Measurements from ENCODE around the gene SYT2.
"Not testable (repeated sequence)": the region's sequence is repeated elsewhere in the genome, so short reads cannot be mapped to it uniquely, and the experiment has no call there.

Gene SYT2

DNA sequence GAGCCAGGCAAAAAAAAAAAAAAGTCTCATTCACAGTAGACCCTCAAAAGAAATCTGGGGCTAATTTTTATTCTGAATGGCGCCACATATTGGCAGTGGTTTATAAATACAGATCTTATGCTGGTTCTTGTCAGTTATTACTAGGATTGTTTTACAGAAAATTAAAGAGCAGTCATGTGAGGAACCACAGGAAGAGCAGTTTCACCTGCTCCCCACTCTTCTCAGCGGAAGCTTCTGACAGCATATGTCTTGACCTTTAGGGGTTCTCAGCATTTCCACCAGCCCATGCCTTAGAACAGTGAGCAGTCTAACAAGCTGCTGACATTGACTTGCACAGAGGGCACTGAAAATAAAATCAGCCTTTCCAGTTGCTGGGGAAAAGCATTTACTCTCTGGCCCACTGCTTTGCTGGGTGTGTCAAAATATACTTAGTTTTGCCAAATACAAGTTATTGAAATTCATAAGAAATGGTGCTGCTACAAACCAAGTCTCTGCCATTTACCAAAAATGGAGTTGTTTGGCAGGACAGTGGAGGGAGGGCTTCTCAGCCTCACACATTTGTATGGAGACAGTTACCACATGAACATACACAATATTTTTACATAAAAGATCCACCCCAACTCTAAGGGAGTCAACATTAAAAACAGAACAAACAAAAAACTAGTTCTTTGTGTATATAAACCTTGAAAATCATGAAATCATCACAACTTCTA is 144.2 kb downstream of the SYT2 start:
- DNase-seq, result no peak

DNA sequence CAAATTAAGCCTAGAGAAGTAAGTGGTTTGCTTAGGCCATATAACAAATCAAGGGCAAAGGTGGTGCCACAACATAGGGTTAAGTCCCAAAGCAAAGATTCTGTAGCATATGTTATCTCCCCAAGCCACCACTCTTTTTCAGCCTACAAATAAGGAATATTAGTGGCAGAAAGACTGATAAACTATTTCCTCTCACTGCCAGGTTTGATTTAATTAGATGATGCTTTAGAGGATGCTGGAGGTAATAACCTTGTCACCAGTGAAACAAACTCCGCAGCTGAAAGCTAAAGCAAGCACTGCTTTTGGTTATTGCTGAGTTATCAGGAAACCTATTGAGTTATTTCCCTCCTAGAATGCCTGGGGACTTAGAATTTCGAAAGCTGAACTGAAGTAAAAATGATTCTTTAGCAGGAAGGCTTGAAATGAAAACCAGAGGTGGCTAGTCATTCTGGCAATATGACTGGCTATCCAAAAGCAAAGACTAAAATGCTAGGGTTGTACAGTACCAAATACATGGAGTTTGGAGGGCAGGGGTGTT is 145.2 kb downstream of the SYT2 start:
- DNase-seq, result no peak

DNA sequence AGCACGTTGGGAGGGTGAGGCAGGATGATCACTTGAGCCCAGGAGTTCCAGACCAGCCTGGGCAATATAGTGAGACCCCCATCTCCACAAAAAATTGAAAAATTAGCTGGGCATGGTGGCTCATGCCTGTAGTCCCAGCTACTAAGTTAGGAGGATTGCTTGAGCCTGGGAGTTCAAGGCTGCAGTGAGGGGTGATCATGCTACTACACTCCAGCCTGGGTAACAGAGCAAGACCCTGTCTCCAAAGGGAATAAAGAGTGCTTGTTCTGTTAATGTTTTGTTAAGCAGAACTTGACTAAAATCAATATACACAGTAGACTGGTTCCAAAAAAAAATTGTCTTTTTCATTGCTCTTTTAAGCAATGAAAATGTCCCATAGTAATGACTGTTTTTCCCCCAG is 146.4 kb downstream of the SYT2 start:
- DNase-seq, result no peak

DNA sequence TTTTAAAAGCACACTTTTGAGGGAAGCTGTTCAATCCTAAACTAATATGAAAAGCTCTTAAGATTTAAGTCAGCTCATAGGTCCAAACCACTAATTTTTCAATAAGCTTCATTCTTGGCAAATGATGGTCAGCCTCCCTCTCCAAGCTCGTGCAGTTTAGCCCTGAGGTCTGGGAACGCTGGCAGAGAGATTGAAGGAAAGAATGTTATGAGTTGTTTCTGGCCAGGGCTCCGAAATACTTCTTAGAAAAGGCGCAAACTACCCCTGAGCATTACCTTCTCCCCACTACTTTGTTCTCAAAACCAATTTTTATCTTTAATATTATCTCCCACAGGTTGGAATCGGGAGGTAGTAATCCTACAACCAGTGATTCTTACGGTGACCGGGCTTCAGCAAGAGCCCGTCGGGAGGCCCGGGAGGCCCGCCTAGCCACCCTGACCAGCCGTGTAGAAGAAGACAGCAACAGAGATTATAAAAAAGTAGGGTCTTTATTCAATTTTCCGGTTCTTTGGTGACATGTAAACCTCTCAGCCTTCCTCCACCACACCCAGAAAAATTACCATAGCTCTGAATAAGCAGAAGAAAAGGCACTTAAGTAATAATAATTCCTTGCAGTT is 147.7 kb downstream of the SYT2 start:
- no peak for DNase-seq

DNA sequence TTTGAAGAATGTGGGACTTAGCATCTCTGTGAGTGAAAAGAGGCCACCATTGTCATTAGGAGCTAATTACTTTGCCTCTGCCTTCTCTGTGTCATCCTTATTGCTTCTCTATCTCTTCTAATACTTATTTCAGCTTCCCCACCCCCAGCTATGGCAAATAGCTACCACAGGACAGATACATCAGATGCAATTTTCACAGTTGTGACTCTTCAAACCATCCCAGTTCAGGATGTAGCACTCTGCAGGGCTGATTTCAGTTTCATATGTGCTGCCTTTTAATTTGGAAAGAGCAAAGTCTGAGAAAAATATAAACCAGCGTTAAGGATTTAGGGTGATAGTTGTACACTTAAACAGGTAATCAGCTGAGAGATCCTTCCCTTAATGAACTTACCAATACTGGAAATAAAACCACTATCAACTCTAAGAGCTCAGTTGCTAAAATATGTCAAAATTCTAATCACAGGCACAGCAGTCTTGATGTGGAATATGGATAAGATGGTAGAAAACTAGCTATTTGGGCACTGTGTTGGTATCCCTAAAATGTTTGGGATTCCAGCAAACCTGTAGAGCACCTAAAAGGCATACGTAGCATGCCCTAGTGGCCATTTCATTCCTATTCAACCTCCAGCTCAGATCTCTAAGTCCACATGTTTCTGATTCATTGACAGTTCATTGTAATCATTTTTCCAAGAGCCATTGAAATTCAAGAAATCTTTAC is 148.4 kb downstream of the SYT2 start:
- DNase-seq, result no peak

DNA sequence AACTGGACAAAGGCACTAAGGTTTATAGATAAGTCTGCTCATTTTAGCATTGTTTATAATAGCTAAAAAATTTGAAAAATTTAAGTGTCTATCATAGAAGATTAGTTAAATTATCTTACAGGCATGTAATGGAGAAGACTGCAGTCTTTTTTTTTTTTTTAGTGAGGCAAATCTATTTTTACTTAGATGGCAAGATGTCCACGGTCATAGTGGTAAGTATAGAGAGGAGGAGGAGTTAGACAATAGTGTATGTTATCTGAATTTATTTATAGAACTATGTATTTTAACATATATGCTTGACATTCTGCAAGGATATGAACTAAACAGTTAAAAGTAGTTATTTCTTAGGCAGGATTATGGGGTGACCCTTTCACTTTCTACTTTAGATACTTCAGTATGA is 149.0 kb downstream of the SYT2 start:
- no peak for DNase-seq

DNA sequence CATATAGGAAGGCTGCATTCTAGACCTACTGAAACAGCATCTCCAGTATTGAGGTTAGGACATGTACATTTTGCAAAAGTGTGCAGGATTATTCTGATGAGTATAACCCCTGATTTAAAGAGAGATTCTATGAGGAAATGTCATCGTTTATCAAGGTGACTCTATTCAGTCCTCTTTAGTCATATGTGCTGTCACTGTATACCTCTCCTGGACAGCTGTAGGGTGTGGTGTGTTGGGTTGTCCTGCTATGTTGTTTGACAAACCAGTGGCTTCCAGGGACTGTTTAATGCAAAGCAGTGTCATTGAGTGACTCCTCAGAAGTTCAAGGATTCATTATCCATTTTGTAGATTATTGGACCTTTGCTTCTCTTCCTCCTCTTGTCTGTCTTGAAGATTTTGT is 152.6 kb downstream of the SYT2 start:
- not testable (repeated sequence) for DNase-seq

DNA sequence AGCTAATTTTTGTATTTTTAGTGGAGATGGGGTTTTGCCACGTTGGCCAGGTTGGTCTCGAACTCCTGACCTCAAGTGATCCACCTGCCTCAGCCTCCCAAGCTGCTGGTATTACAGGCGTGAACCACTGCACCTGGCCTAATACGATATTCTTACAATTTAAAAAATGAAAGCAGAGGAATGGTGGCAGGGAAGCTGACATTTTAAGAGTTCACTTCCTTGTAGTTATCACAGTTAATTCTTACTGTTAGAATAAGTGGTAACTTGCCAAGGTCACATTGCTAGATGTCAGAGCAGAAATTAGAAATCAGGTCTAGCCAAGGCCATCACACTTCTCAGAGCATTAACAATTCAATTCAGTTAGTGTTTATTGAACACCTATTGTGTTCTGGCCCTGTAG is 154.2 kb downstream of the SYT2 start:
- not testable (repeated sequence) for DNase-seq

DNA sequence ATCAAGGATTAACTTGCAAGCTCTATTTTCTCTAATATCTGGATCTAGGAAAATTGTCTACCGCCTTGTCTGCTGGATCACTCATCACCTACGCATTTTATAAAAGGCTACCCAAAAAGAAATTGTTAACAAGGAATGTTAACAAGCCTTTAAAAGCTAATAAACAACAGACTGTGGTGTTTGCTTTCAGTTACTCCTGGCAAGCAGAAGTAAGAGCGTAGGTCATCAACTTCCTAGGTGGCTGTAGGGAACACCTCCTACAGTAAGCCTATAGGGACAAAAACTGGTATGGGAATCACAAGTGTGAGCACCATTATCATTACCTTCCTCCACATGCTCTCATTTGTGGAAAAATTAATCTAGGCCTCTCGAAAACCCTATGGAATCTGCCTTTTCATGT is 155.6 kb downstream of the SYT2 start:
- not testable (repeated sequence) for DNase-seq

DNA sequence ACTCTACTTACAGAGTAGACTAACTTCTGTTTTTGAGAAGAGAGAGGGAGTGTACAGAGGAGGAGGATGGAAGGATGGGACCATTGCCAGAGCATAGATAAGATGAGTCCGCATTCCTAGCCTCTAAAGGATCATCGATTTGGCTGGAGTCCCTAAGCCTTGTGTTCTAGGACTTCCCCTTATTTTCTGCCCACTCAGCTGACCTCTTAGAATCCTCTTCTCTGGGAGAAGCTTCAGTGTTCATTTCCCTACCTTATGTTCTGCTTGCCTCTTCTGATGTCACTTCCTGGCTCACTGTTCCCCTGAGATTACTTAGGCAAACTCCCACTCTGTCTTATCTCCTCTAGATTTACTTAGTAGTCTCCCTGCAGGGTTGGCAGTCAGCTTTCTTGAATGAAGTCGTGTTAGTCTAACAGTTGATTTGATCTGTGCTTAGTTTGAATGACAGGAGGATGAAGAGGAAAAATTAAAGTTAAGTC is 156.7 kb downstream of the SYT2 start:
- no peak for DNase-seq

DNA sequence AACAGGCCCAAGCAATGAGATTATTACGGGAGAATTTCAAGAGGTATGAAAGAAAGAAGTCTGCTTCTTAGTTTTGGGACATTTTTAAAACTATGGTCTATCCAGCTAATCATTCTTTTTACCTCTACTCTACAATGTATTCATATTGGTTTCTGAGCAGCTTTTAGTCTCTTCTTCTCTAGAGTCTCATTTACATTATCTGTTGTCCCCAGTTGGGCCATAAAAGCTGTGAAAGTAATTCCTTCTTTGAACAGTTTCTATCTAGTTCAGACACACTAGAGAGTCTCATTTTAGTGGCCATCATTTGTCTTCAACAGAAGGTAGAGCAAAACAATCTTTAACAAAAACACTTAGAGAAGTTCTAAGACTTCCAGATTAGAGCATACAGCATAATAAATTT is 157.2 kb downstream of the SYT2 start:
- not testable (repeated sequence) for DNase-seq

DNA sequence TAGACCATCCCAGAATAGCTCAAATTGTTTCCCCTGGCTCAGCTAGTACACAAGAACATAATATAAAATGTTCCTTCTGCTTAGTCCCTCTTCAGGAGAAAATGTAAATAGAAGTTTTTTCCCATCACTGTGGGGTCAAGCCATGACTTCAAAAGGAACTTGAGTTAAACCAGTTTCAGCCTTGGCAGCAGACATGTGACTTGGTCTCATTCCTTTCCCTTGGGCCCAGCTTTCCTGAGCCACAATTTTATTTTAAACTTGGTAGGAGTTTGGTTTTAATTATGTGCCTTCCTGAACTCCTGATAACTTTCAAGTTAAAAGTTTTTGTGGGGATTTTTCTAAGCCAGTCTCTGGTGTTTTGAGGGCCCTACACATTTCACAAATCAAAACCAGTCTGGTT is 157.6 kb downstream of the SYT2 start:
- DNase-seq, result not testable (repeated sequence)

DNA sequence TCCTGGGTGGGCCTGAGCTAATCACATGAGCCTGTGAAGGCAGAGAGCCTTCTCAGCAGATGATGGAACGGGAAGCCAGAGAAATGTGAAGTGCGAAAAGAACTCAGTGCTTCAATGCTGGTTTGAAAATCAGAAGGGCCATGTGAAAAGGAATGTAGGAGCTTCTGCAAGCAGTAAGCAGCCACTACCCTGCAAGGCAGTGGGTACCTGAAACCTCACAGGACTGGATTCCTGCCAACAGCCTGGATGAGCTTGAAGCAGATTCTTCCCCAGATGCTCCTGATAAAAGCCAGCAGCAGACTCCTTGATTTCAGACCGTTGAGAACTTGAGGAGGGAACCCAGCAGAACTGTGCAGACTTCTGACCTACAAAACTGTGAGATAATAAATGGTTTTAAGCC is 158.6 kb downstream of the SYT2 start:
- no peak for DNase-seq

DNA sequence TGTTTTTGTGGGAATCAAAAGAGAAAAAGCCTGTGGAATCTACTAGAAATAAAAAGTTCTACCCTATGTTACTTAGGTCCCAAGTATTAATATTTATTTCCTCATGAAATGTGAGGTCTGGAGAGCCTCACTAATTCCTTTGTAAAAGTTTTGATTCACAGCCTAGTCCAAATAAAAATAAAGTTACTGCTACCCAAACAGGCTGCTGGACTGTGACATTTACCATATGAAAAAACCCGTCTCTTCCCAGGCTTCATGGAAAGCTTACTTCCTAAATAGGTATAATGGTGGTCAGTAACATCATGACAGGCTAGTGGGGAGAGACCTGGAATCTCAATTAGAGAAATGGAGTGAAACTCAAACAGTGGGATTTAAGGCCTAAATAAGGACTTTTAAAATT is 160.2 kb downstream of the SYT2 start:
- not testable (repeated sequence) for DNase-seq

DNA sequence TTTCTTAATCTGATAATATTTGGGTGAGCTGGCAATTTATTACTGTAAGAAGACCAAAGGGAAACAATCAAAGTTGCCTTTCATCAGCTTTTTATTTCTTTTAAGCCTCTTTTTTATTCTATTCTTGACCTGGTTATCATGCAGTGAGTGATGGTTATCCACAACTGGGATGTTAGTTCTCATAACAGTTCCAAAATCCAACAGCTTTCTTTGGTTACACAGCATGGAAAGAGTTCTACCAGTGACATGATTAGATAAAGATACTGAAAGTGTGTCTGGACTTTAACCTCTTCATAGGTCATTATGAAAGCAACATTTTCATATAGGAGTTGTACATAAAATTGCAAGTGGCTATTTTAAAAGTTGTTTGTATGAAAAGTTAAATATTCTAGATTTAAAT is 163.0 kb downstream of the SYT2 start:
- no peak for DNase-seq

DNA sequence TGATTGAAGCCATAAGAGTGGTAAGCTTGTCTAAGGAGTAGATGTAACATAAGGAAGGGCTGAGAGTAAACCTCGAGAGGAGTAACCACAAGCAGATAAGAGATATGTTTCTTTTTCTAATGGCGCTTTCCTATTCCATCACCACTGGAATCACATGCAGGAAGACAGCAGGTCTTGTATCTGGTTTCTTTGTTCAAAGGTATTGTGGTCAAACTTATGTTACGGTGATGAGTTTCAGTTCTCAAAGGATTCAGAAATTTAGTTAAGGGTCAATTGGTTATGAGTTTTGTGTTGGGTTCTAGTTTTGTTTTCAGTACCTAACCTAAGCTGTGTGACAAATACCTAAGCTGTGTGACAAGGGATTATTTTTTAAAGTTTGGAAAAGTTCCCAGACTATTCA is 163.5 kb downstream of the SYT2 start:
- not testable (repeated sequence) for DNase-seq

DNA sequence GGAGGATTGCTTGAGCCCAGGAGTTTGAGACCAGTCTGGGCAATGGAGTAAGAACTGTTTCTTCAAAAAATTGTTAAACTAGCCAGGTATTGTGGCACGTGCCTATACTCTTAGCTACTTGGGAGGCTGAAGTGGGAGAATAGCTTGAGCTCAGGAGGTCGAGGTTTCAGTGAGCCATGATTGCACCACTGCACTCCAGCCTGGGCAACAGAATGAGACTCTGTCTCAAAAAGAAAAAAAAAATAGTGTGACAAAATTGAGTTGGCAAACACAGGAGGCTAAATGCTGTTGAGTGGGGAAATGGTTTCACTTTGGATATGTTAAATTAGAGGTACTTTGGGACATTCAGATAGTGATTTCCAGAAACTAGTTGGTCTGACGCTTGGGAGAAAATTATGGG is 163.9 kb downstream of the SYT2 start:
- not testable (repeated sequence) for DNase-seq

DNA sequence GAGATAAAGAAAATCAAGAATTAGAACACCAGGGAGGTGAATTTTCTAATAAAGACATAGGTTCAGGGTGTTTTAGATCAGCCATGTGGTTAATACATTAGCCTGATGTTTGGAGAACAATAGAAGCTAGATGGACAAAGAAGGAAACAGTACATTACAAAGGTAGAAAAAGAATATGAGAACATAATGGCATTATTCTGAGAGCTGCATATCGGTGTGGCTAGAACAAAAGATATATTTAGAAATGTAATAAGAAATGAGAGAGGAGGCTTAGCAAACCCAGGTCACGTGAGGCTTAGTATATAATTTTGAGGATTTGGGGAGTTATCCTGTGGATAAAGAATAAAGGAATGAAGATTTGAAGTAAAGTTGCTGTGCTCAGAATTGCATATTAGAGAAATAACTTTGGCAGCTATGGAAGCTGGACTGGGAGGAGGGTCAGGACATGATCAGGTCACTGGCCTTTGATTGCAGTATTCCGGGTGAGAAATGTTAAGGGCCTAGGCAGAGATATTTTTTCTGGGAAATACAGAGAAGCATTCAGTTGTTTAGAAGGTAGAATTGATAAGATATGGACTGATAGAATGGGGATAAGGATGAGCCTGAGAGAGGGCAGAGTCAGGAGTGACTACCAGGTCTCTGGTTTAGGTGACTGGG is 164.5 kb downstream of the SYT2 start:
- not testable (repeated sequence) for DNase-seq

DNA sequence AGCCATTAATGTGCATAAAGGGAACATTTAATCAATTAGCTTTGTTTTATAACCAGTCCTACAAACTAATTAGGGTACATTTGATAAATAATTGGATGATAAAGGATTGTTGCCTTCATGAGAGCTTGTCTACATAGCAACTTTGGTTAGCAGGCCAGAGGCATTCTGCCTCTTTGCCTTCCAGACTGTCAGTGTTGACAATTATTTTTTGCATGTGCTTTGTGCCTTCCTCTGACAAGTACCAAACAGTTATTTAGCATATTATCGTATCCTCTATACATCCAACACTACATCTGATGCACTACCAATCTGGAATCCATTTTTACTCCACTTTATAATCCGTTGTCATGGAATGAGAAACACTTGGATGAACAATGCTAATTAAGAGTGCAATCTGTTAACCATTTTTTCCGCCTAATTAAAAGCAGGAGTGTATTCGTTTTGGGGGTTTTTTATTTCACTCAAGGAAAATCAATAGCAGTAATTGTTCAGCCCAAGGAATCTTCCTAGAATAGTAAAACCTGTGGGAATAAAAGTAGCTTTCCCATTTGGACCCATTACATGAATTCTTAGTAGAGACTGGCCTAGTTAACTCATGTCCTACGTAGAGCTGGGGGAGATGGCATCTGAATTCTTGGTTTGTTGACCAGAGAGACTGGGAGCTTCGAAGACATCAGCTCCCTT is 165.3 kb downstream of the SYT2 start:
- DNase-seq, result not testable (repeated sequence)

DNA sequence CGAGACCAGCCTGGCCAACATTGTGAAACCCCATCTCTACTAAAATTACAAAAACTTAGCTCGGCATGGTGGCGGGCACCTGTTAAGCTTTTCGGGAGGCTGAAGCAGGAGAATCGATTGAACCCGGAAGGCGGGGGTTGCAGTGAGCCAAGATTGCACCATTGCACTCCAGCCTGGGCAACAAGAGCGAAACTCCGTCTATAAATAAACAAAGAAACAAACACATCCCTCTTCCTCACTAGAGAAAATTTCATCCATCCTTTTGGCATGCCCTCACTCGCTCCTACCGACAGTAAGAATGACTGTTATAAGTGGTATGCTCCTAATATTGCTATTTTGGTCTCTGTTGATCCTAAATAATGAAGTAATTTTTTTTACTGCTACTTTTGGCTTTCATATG is 166.7 kb downstream of the SYT2 start:
- DNase-seq, result not testable (repeated sequence)

DNA sequence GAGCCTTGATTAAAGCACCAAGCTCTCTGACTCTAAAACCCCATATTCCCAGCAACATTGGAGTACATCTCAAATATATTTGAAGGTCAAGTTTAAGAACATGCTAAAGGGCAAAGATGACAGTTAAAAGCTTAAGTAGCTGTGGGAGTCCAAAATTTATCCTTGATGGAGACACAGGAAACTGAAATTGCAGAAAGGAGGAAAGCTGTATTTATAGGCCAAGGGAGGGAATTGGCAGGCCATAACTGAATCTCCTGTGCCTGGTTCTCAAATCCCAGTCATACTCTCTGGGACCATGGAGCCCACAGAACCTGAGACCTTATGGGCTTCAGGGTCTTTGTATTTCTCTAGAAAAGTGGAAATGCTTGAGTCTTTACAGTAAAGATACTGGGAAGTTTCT is 167.8 kb downstream of the SYT2 start:
- DNase-seq, result not testable (repeated sequence)

DNA sequence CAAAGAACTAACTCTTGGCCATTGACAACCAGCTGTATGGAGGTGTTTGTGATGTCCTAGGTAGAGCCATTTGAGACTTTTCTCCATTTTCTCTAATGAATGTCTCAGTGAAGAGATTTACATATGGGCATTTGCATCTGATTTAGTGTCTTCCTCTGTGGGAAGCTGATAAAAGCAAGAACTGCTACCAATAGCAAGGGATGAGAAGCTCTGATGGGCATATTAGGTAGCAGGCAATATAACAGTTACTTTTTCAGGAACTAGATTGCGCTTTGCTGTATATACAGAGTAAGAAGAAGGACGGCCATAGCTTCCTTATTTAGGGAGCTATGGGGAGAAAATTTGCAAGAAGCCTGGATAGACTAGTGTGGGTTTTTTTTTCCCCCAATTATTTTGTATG is 169.4 kb downstream of the SYT2 start:
- not testable (repeated sequence) for DNase-seq

Measured in activated CD4-positive, alpha-beta T cell treated with anti-CD3 and anti-CD28 coated beads for 1 hour (primary cell).